Measurements from ENCODE around the gene RGS3. TPM values are rescaled to one million over a fixed set of nuclear protein-coding genes. Genes with fewer than 3 reads are reported as not detected.

RGS3 gene
- total RNA-seq, 3 donors from 2014 or later, result 51.4 to 65.9 (median 63.5) TPM

DNA sequence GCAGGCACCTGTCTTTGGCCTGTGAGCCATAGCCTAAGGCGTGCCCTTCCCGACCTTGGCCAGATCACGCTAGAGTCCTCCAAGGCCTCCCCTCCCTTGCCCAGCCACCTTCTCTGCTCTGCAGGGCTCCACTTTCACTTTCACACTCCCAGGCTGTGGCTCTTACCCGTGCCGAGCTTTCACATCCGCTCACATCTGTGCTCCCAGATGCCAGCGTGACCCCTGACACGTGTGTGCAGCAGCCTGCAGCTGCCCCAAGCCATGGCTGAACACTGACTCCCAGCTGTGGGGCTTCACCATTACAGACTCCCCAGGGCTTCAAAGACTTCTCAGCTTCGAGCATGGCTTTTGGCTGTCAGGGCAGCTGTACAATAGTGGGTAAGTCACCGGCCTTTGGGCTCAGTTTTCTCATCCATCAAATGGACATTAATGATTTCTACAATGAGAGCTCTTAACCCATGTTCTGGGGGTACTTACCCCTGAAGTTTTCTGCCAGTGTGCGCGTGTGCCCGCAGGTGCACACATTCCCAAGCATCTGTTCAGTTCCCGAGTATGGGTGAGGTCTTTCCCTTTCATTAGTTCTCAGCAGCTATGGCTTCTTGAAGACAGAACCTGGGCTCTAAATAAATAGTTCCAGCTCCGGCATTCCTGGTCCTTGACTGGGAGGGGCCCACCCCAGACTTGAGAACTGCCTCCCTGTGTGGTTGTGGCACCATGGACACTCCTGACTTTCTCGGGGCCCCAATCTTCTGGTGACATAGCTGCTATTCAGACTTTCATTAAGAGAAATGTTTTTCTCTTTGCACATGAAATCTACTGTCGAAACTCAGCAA, 118.6 kb downstream of the RGS3 start:
- peak; percentile 59 for DNase-seq
- Mint-ChIP-seq H3K4me3 (peak overlapping the region; percentile 78), H3K27me3 (ENCODE audit: low read depth) (no peaks in the 10 kb centered on the region), H3K4me1 (ENCODE audit: low read depth) (peaks cover 95% of the 10 kb centered on the region), H3K36me3 (ENCODE audit: insufficient read depth) (peaks cover 21% of the 10 kb centered on the region), H3K9me3 (no peaks in the 10 kb centered on the region)
- peak; percentile 54 to 60 for ATAC-seq

DNA sequence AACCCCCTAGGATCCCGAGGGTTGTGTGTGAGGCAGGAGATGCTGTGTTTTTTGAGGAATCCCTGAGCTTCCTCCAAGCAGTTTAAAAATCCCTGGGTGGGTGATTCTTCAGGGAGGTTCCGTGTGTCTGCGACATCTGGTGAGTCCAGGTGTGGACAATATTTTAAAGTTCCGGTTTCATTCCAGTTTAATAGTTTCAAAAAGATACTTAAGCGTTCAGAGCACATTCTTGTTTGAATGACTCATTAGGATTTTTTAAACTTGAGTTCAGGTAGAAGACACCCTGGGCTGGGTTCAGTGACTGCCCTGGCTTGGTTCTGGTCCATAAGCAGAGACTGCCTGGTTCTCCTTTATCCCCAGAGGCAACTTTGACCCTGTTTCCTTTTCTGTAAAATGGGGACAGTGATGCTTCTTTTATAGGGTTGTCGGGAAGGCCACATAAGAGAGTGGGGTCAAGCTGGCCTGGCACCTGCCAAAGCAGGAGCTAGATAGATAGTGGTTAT, 119.2 kb downstream of the RGS3 start:
- no peak for ATAC-seq
- Mint-ChIP-seq H3K4me3 (peak overlapping the region; percentile 29), H3K36me3 (ENCODE audit: insufficient read depth) (peaks cover 21% of the 10 kb centered on the region), H3K4me1 (ENCODE audit: low read depth) (peaks cover 92% of the 10 kb centered on the region), H3K9me3 (no peaks in the 10 kb centered on the region), H3K27me3 (ENCODE audit: low read depth) (no peaks in the 10 kb centered on the region)
- no peak for DNase-seq

DNA sequence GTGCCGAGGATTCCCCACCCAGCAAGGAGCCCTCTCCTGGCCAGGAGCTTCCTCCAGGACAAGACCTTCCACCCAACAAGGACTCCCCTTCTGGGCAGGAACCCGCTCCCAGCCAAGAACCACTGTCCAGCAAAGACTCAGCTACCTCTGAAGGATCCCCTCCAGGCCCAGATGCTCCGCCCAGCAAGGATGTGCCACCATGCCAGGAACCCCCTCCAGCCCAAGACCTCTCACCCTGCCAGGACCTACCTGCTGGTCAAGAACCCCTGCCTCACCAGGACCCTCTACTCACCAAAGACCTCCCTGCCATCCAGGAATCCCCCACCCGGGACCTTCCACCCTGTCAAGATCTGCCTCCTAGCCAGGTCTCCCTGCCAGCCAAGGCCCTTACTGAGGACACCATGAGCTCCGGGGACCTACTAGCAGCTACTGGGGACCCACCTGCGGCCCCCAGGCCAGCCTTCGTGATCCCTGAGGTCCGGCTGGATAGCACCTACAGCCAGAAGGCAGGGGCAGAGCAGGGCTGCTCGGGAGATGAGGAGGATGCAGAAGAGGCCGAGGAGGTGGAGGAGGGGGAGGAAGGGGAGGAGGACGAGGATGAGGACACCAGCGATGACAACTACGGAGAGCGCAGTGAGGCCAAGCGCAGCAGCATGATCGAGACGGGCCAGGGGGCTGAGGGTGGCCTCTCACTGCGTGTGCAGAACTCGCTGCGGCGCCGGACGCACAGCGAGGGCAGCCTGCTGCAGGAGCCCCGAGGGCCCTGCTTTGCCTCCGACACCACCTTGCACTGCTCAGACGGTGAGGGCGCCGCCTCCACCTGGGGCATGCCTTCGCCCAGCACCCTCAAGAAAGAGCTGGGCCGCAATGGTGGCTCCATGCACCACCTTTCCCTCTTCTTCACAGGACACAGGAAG, 120.2 kb downstream of the RGS3 start:
- H3K9me3 Mint-ChIP-seq, result no peaks in the 10 kb centered on the region
- peaks cover 21% of the 10 kb centered on the region for H3K36me3 Mint-ChIP-seq (ENCODE audit: insufficient read depth)
- no peaks in the 10 kb centered on the region for H3K27me3 Mint-ChIP-seq (ENCODE audit: low read depth)
- H3K4me1 Mint-ChIP-seq (ENCODE audit: low read depth), result peaks cover 90% of the 10 kb centered on the region
- H3K4me3 Mint-ChIP-seq, result no peak overlapping the region
- ATAC-seq (no peak), DNase-seq (no peak)

DNA sequence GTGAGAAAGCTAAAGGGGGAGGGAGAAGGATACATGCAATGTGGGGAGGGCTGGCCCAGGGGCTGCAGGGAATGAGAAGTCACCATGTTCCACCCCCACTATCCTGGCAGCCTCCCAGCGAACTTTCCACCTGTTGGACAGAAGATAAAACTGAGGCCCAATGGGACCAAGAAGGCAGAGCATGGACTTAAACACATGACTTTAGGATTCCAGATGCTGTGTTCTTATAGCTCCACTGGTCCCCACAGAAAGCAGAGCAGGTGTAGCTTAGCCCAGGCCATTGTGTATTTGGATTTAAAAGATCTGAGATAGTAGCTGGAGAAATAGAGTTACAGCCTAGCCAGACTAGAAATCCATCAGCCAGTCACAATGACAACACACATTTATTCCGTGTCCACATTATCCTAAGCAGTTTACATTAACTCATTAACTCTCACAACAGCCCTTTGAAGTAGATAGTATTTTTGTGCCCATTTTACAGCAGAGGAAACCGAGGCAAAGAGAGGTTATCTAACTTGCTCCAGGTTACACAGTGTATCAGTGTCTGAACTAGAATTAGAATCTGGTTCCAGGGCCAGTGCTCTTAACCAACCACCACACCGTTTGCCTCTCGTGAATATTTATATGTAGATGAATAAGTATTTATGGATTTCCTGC, 121.0 kb downstream of the RGS3 start:
- DNase-seq (no peak), ATAC-seq (no peak)
- Mint-ChIP-seq H3K9me3 (no peaks in the 10 kb centered on the region), H3K4me1 (ENCODE audit: low read depth) (peaks cover 83% of the 10 kb centered on the region), H3K27me3 (ENCODE audit: low read depth) (no peaks in the 10 kb centered on the region), H3K36me3 (ENCODE audit: insufficient read depth) (peaks cover 21% of the 10 kb centered on the region), H3K4me3 (no peak overlapping the region)

DNA sequence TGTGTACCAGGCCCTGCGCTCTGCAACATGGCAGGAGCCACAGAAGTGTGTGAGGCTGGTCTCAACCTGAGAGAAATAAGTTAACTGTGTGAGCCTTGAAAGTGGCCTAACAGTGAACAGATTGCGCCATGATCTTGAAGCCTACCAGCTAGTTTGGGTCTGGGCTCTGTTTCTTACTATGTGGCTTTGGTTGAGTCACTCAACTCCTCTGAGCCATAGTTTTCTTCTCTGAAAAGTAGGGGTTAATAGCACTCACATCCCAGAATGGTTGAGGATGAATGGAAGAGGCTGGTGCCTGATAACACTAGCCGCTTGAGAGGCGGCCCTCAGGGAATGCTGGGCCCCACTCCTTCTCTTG, 121.5 kb downstream of the RGS3 start:
- H3K9me3 Mint-ChIP-seq, result no peaks in the 10 kb centered on the region
- no peak overlapping the region for H3K4me3 Mint-ChIP-seq
- H3K27me3 Mint-ChIP-seq (ENCODE audit: low read depth), result no peaks in the 10 kb centered on the region
- ATAC-seq (no peak), DNase-seq (no peak)
- H3K4me1 Mint-ChIP-seq (ENCODE audit: low read depth), result peaks cover 83% of the 10 kb centered on the region
- peaks cover 21% of the 10 kb centered on the region for H3K36me3 Mint-ChIP-seq (ENCODE audit: insufficient read depth)

DNA sequence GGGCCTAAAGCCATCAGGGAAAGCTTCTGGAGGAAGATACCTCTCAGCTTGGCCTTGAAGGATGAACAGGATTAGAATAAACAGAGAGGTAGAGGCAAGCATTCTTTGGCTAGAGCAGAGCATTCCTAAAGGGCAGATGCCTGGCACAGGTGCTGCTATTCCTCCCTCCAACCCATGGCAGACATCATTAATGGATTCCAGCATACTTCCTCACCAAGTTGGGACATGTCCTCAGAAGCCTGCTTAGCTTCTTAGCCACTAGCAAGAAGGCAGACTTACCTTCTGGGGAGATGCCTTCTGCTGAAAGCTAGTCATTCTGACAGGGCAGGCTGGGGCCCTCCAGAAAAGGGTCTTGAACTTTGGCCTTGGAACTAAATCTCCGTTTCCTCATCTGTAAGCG, 122.0 kb downstream of the RGS3 start:
- Mint-ChIP-seq H3K9me3 (no peaks in the 10 kb centered on the region), H3K27me3 (ENCODE audit: low read depth) (no peaks in the 10 kb centered on the region), H3K4me3 (no peak overlapping the region), H3K4me1 (ENCODE audit: low read depth) (peaks cover 78% of the 10 kb centered on the region), H3K36me3 (ENCODE audit: insufficient read depth) (peaks cover 22% of the 10 kb centered on the region)
- no peak for ATAC-seq
- DNase-seq, result no peak

DNA sequence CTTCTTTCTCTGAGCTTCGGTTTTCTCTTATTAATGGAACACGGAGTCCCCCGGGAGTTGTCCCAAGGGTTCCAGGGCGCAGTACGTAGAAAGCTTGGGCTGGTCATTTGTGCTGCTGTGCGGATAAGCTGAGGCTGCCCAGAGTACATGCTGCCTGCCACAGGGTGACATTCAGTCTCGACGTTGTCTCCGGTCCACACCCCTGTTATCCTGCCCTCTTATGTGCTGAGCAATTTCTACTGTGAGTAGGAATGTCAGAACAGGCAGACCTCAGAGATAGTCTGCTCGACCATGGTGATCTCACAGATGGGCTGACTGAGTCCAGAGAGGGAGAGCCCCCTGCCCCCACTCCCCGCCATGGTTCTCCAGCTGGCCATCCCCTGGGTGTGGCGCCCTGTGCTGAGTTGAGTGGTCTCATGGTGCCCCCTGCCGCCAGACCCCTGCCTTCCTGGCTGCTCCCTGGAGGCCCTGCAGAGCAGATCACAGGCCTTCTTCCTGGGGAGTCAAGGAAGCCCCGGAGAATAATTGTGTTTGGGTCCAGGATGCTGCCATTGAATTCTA, 124.0 kb downstream of the RGS3 start:
- ATAC-seq, result no peak
- Mint-ChIP-seq H3K36me3 (ENCODE audit: insufficient read depth) (peaks cover 24% of the 10 kb centered on the region), H3K27me3 (ENCODE audit: low read depth) (no peaks in the 10 kb centered on the region), H3K4me3 (no peak overlapping the region), H3K4me1 (ENCODE audit: low read depth) (peaks cover 60% of the 10 kb centered on the region), H3K9me3 (no peaks in the 10 kb centered on the region)
- peak; percentile 25 for DNase-seq

DNA sequence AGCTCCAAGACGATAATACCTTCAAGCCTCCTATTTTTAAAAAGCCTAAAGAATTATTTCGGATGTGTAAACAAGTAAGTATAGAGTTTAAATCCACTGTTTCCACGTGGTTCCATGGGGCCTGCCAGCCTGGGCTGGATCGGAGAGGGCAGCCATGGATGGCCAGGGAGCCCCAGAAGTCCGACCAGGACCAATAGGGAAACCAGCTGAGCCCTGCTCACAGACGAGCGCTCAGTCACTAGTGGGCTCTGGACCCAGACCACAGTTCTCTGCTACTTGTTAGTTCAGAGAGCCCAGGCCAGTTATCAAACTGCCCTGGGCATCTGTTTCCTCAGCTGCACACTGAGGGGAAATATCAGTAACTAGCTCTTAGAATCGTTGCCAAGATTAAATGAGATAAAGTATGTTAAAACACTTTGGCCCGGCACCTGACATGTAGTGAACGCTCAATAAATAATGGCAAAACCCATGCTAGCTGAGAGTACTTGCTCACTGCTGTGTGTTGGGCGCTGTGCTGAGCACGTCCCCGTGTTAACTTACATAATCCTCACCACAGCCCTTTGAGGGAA, 124.8 kb downstream of the RGS3 start:
- no peak for DNase-seq
- peaks cover 23% of the 10 kb centered on the region for H3K36me3 Mint-ChIP-seq (ENCODE audit: insufficient read depth)
- ATAC-seq, result no peak
- H3K4me3 Mint-ChIP-seq, result no peak overlapping the region
- no peaks in the 10 kb centered on the region for H3K9me3 Mint-ChIP-seq
- H3K4me1 Mint-ChIP-seq (ENCODE audit: low read depth), result peaks cover 58% of the 10 kb centered on the region
- H3K27me3 Mint-ChIP-seq (ENCODE audit: low read depth), result no peaks in the 10 kb centered on the region

DNA sequence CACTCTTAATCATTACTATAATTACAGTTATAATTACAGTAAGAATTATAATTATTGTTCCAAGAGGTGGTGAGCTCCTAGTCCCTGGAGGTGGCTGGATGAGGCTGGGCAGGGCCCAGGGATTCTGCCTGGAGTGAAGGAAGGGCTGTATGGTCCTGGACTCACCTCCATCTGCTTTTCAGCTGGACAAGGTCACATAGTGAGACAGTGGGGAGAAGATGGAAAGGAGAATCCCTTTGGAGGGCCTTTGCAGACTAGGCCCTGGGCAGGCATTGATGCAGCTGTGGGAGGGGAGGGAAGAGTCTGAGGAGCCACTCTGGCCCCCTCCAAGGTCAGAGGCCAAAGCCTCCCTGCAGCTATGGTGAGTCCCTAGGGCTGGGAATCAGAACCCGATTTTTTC, 125.4 kb downstream of the RGS3 start:
- DNase-seq (no peak), ATAC-seq (no peak)
- Mint-ChIP-seq H3K36me3 (ENCODE audit: insufficient read depth) (peaks cover 19% of the 10 kb centered on the region), H3K4me1 (ENCODE audit: low read depth) (peaks cover 53% of the 10 kb centered on the region), H3K9me3 (no peaks in the 10 kb centered on the region), H3K27me3 (ENCODE audit: low read depth) (no peaks in the 10 kb centered on the region), H3K4me3 (no peak overlapping the region)

DNA sequence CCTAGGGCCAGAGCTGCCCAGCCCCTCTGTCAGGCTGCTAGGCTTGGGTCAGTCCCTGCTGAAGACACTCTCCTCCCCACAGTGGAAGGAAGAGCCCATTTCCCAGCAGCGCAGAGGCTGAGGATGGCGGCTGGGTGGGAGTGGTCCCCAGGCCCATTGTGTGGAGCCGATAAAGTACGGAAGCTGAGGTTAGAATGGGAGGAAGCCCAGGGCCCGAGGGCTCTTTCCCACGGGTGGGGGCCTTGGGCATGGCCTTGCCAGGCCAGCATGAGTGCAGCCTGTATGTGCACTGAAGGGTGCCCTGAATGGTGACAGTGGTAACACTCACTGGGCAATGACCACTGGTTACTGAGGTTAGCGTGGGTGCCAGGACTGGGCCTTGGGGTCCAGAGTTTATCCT, 125.9 kb downstream of the RGS3 start:
- Mint-ChIP-seq H3K9me3 (no peaks in the 10 kb centered on the region), H3K4me1 (ENCODE audit: low read depth) (peaks cover 49% of the 10 kb centered on the region), H3K4me3 (no peak overlapping the region), H3K36me3 (ENCODE audit: insufficient read depth) (peaks cover 19% of the 10 kb centered on the region), H3K27me3 (ENCODE audit: low read depth) (no peaks in the 10 kb centered on the region)
- ATAC-seq, result no peak
- DNase-seq, result no peak

DNA sequence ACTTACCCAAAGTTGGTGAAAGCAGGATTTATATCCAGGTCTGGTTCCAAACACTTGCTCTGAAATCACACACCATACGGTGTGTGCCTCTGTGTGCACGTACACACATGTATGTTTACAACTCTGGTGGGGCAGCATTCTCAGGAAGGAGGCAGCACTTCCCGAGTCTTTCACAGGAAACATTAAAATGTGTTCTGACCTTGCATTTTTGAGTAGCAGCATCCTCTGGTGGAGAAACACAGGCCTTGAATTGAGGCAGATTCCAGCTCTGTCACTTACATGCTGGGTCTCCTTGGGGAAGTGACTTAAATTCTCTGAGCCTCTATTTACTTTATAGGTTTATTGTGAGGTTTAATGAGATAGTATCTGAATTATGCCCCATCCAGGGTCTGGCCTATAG, 126.4 kb downstream of the RGS3 start:
- no peak for ATAC-seq
- Mint-ChIP-seq H3K36me3 (ENCODE audit: insufficient read depth) (peaks cover 19% of the 10 kb centered on the region), H3K27me3 (ENCODE audit: low read depth) (no peaks in the 10 kb centered on the region), H3K9me3 (no peaks in the 10 kb centered on the region), H3K4me3 (no peak overlapping the region), H3K4me1 (ENCODE audit: low read depth) (peaks cover 45% of the 10 kb centered on the region)
- DNase-seq, result no peak

DNA sequence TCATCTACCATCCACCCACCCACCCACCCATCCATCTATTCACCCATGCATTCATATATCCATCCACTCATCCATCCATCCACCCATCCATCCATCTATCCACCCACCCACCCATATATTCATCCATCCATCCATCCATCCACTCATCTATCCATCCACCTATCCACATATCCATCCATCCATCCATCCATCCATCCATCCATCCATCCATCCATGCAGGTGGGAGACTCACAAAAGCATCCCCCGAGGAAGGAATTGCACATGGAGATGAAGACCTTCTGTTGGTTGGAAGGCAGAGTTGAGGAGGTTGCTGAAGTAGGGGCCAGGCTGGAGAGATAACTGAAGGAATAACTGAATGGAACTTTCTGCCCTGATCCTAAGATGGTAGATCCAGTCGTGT, 126.9 kb downstream of the RGS3 start:
- no peaks in the 10 kb centered on the region for H3K27me3 Mint-ChIP-seq (ENCODE audit: low read depth)
- no peaks in the 10 kb centered on the region for H3K9me3 Mint-ChIP-seq
- no peak for ATAC-seq
- no peak for DNase-seq
- H3K4me3 Mint-ChIP-seq, result no peak overlapping the region
- peaks cover 14% of the 10 kb centered on the region for H3K36me3 Mint-ChIP-seq (ENCODE audit: insufficient read depth)
- peaks cover 40% of the 10 kb centered on the region for H3K4me1 Mint-ChIP-seq (ENCODE audit: low read depth)

DNA sequence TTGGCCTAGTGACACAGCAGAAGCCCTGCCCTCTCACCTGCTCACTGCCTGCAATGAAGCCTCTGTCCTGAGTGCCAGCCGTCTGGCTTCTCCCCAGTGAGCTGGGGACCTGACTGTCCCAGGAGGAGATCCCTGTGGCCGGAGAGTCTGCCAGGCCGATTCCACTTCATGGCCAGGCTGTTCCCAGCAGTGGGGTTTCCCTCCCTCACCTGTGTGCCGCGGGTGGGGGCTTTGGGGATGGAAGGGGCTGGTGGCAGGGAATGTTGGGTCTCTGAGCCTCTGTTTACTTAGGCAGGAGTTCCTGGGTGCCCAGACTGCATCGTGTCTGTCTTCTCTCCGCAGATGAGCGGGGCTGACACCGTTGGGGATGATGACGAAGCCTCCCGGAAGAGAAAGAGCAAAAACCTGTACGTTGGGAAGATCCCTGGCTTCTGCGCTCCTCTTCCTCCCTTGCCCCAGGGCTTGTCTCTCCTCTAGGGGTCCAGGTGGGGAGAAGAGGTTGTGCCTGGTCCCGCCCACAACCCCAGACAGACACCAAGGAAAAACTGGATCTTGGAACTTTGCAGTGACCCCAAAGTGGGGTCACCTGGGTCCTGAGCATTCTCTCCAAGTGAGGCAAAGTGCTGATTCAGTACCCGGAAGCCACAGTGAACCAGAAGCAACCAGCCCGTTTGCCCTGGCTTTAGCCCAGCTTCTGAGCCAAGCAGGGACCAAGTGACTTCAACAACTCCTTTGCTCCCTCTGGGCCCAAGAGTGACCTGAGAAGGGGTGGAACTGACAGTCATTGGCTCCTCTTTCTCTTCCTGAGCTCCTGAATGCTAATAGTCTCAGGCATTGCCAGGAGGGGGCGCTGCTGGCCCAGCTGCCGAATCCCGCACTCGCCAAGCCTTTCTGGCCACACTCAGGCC, 127.7 kb downstream of the RGS3 start:
- Mint-ChIP-seq H3K9me3 (no peaks in the 10 kb centered on the region), H3K36me3 (ENCODE audit: insufficient read depth) (peaks cover 11% of the 10 kb centered on the region), H3K27me3 (ENCODE audit: low read depth) (no peaks in the 10 kb centered on the region), H3K4me1 (ENCODE audit: low read depth) (peaks cover 32% of the 10 kb centered on the region), H3K4me3 (no peak overlapping the region)
- DNase-seq, result peak; percentile 41
- peak; percentile 51 to 54 for ATAC-seq
